OCI-LY3 (cell line): ENCODE results near the gene MUC6.

Experiments
- CTCF ChIP-seq: fragments of 200-600, 300-600 bp; sonication (generic); IDR thresholded peaks from 2 replicates; pipeline ENCODE4 v1.5.1; 2014; ENCODE audit warnings: antibody characterized with exemption, low read length, low read depth
- EZH2phosphoT487 ChIP-seq: fragments of 200-600 bp; shearing (Covaris generic); IDR thresholded peaks from 2 replicates; pipeline ENCODE4 v1.6.1; 2018; ENCODE audit warnings: antibody characterized with exemption, mixed run types, low read depth

GRCh38 chr11:1048375-1049070 is 12.0 kb upstream of the MUC6 start:
- TF ChIP-seq CTCF (no peak), EZH2phosphoT487 (no peak)
